HepG2 (cell line): ENCODE results near the gene SMIM41. TPM values are rescaled to one million over a fixed set of nuclear protein-coding genes. Genes with fewer than 3 reads are reported as not detected.
A peak's percentile ranks its signal among the peaks of the same experiment; 100 is the strongest.

Source experiments
- ATF3 ChIP-seq: sonication (generic); formaldehyde crosslinking; IDR thresholded peaks from 2 replicates; pipeline ENCODE4 v1.4.0; 2020; ENCODE audit warnings: missing genetic modification reagents
- EZH2 ChIP-seq: conservative IDR thresholded peaks from 2 replicates; pipeline ENCODE4 v1.6.1; 2012; ENCODE audit warnings: mild to moderate bottlenecking, low read depth, low read length, moderate library complexity
- HNF4G ChIP-seq, 2 experiments: sonication (generic) in 1 of 2; formaldehyde crosslinking in 1 of 2; IDR thresholded peaks; 2 replicates each; pipeline versions ENCODE4 v1.4.0 to v1.6.1; 2011 to 2020; ENCODE audit warnings: borderline replicate concordance in 2 of 2, low read depth in 2 of 2, mild to moderate bottlenecking in 2 of 2, low read length in 1 of 2, missing genetic modification reagents in 1 of 2, moderate library complexity in 1 of 2
- HNRNPL ChIP-seq: fragments of 200-400 bp; formaldehyde crosslinking; IDR thresholded peaks from 2 replicates; pipeline ENCODE4 v1.6.1; 2017; ENCODE audit warnings: mild to moderate bottlenecking, low read depth, low read length
- HOXA3 ChIP-seq: sonication (generic); formaldehyde crosslinking; IDR thresholded peaks from 2 replicates; pipeline ENCODE4 v1.5.0; 2020; ENCODE audit warnings: missing genetic modification reagents
- IRX3 ChIP-seq: sonication (generic); formaldehyde crosslinking; IDR thresholded peaks from 2 replicates; pipeline ENCODE4 v1.8.1; 2023; ENCODE audit warnings: mild to moderate bottlenecking, low read depth, missing genetic modification reagents, borderline replicate concordance
- MEF2D ChIP-seq: sonication (generic); formaldehyde crosslinking; IDR thresholded peaks from 2 replicates; pipeline ENCODE4 v1.5.1; 2020; ENCODE audit warnings: mild to moderate bottlenecking, missing genetic modification reagents
- MTA1 ChIP-seq: sonication (generic); formaldehyde crosslinking; IDR thresholded peaks from 2 replicates; pipeline ENCODE4 v1.4.0; 2020; ENCODE audit warnings: missing genetic modification reagents, mild to moderate bottlenecking, borderline replicate concordance
- NPAS2 ChIP-seq: sonication (generic); formaldehyde crosslinking; IDR thresholded peaks from 2 replicates; pipeline ENCODE4 v1.8.0; 2022; ENCODE audit warnings: mild to moderate bottlenecking, missing genetic modification reagents, borderline replicate concordance
- PAXIP1 ChIP-seq: sonication (generic); formaldehyde crosslinking; conservative IDR thresholded peaks from 2 replicates; pipeline ENCODE4 v1.4.0; 2020; ENCODE audit warnings: mild to moderate bottlenecking, missing genetic modification reagents, moderate library complexity
- POLR2A ChIP-seq, 2 experiments: IDR thresholded peaks; 2 replicates each; pipeline ENCODE4 v1.6.1; 2011; ENCODE audit warnings: low read depth in 2 of 2, low read length in 2 of 2, mild to moderate bottlenecking in 1 of 2, moderate library complexity in 1 of 2; ENCODE audit not compliant: insufficient read depth in 1 of 2
- SRSF1 ChIP-seq: fragments of 200-400 bp; formaldehyde crosslinking; optimal IDR thresholded peaks from 2 replicates; pipeline ENCODE3; 2017; ENCODE audit warnings: mild to moderate bottlenecking, low read depth, low read length, moderate library complexity
- TOPORS ChIP-seq: sonication (generic); formaldehyde crosslinking; IDR thresholded peaks from 2 replicates; pipeline ENCODE4 v1.8.0; 2023; ENCODE audit warnings: mild to moderate bottlenecking, missing genetic modification reagents
- WIZ ChIP-seq: sonication (generic); formaldehyde crosslinking; IDR thresholded peaks from 2 replicates; pipeline ENCODE4 v1.5.1; 2020; ENCODE audit warnings: mild to moderate bottlenecking, missing genetic modification reagents
- ZFX ChIP-seq: sonication (generic); formaldehyde crosslinking; IDR thresholded peaks from 2 replicates; pipeline ENCODE4 v1.4.0; 2020; ENCODE audit warnings: mild to moderate bottlenecking, low read depth, missing genetic modification reagents, moderate library complexity
- ZNF510 ChIP-seq: sonication (generic); formaldehyde crosslinking; IDR thresholded peaks from 2 replicates; pipeline ENCODE4 v1.4.0; 2020; ENCODE audit warnings: low read depth, mild to moderate bottlenecking, missing genetic modification reagents
- ZNF556 ChIP-seq: sonication (generic); formaldehyde crosslinking; IDR thresholded peaks from 2 replicates; pipeline ENCODE4 v1.4.0; 2020; ENCODE audit warnings: mild to moderate bottlenecking, missing genetic modification reagents, borderline replicate concordance
- ZNF784 ChIP-seq: sonication (generic); formaldehyde crosslinking; IDR thresholded peaks from 2 replicates; pipeline ENCODE4 v1.5.1; 2020; ENCODE audit warnings: missing genetic modification reagents, mild to moderate bottlenecking, borderline replicate concordance
- ZNF800 ChIP-seq: sonication (generic); formaldehyde crosslinking; IDR thresholded peaks from 2 replicates; pipeline ENCODE4 v1.4.0; 2020; ENCODE audit warnings: missing genetic modification reagents
- polyA plus RNA-seq, 8 experiments: library from polyadenylated mRNA; depleted of rRNA in 3 of 8; stranded (reverse) in 7 of 8; unstranded in 1 of 8; fragments of >200 nt; fragmentation: Illumina TruSeq in 4 of 8; extraction: Trizol in 4 of 8; gene quantifications; 2 replicates each; pipeline versions ENCODE4 v1.2.1 to v1.2.3, GENCODE V29; 2011 to 2016; ENCODE audit warnings: low read depth in 4 of 8, missing spikeins in 1 of 8, mixed read lengths in 1 of 8; ENCODE audit not compliant: insufficient read depth in 1 of 8
- total RNA-seq, 5 experiments: library from RNA; depleted of rRNA; stranded (reverse); fragments of >200 nt; fragmentation: Illumina TruSeq; extraction: Trizol; gene quantifications; 2 replicates each; pipeline ENCODE4 v1.2.3, GENCODE V29; 2016; ENCODE audit warnings: low read depth in 1 of 5

Gene SMIM41
- total and polyA plus RNA-seq, 2 of the 13 experiments (the other 11 are each of a cell fraction or from before 2014, with no cell fraction given), result not detected

GRCh38 chr12:52062167-52063081 lies 17.1 kb upstream of the SMIM41 start (continued):
- TF ChIP-seq WIZ (CRISPR knock-in tag), result no peak
- peak; percentile 72 for TF ChIP-seq ZFX (CRISPR knock-in tag)
- no peak for TF ChIP-seq HNF4G (IDR thresholded peaks at IDR 0.05; ENCODE audit: borderline replicate concordance, low read depth, low read length)
- no peak for TF ChIP-seq HNF4G (CRISPR knock-in tag; IDR thresholded peaks at IDR 0.05; ENCODE audit: borderline replicate concordance, low read depth)
- TF ChIP-seq IRX3, result no peak
- TF ChIP-seq TOPORS (CRISPR knock-in tag), result no peak
- TF ChIP-seq POLR2A (IDR thresholded peaks at IDR 0.05; ENCODE audit: insufficient read depth in 1 of 2, low read depth in 2 of 2, low read length in 2 of 2), result 0 out of 4 replicates have a peak, but pooled peaks of 1 of the 2 experiments have one; percentile 21
- TF ChIP-seq ZNF556 (CRISPR knock-in tag), result 0 out of 2 replicates have a peak, but pooled peaks have one; percentile 64
- TF ChIP-seq PAXIP1 (CRISPR knock-in tag), result peak; percentile 10; the same call in 1 of the 2 replicates
- 0 out of 2 replicates have a peak, but pooled peaks have one; percentile 76 for TF ChIP-seq ZNF510 (CRISPR knock-in tag)
- TF ChIP-seq ZNF800, result no peak
- no peak for TF ChIP-seq NPAS2 (CRISPR knock-in tag)
- 0 out of 2 replicates have a peak, but pooled peaks have one; percentile 21 for TF ChIP-seq MEF2D (CRISPR knock-in tag)
- 0 out of 2 replicates have a peak, but pooled peaks have one; percentile 53 for TF ChIP-seq MTA1 (CRISPR knock-in tag)
- TF ChIP-seq ZNF784 (CRISPR knock-in tag), result no peak
- no peak for TF ChIP-seq ATF3 (CRISPR knock-in tag)
- TF ChIP-seq EZH2, result no peak
- 0 out of 2 replicates have a peak, but pooled peaks have one; percentile 5 for TF ChIP-seq HOXA3 (CRISPR knock-in tag)
- 0 out of 2 replicates have a peak, but pooled peaks have one; percentile 12 for TF ChIP-seq HNRNPL
- peak; percentile 41 for TF ChIP-seq SRSF1
